HCT116 (cell line): ENCODE data around the gene ATOH8. TPM values are rescaled to one million over a fixed set of nuclear protein-coding genes. Genes with fewer than 3 reads are reported as not detected.

Experiments
- ATAC-seq: fragments of 200-7000 bp; cut with Tn5 transposase; 2 replicates; pipeline ENCODE4 v1.9.1; 2020; ENCODE audit warnings: mild to moderate bottlenecking, moderate library complexity
- BruUV-seq: library from RNA; stranded (reverse); fragments of 400-500 nt; replicated peaks from 2 replicates; lab custom pipeline; 2021; lab: Mats Ljungman, UMichigan
- CTCF ChIA-PET: fragments of 300-600 bp; sonication (Branson Sonifier 250); formaldehyde crosslinking; loops from one replicate; lab custom pipeline; 2021; ENCODE audit warnings: antibody characterized with exemption; lab: Charles Lee
- POLR2A ChIA-PET: fragments of 300-600, 350-600 bp; sonication (Branson Sonifier 250); formaldehyde crosslinking; loops from one replicate; lab custom pipeline; 2021; ENCODE audit warnings: antibody characterized with exemption; lab: Charles Lee
- RAD21 ChIA-PET, 2 experiments: fragments of 300-600 bp; sonication (Branson Sonifier 250); formaldehyde crosslinking; loops; one replicate each; lab custom pipeline; 2023; ENCODE audit warnings: low total read pairs in 2 of 2; ENCODE audit not compliant: uncharacterized antibody in 2 of 2, unreplicated experiment in 2 of 2, low non-redundant PET in 1 of 2; lab: Charles Lee
- DNase-seq: peaks from one replicate; pipeline ENCODE4 v3.0.0-alpha.2; 2010; ENCODE audit warnings: low read depth, low spot score
- H2AFZ ChIP-seq: fragments of 200-600 bp; shearing (Covaris generic), sonication (generic); 2 replicates; pipeline ENCODE4 v1.6.1; 2017; ENCODE audit warnings: low read depth, mixed run types, mixed read lengths, antibody characterized with exemption, low read length; ENCODE audit not compliant: poor library complexity, severe bottlenecking
- H3K27ac ChIP-seq: 2 replicates; pipeline ENCODE4 v1.5.1; 2012; ENCODE audit warnings: low read depth, low read length
- H3K27me3 ChIP-seq: fragments of 200-600 bp; sonication (generic); 2 replicates; pipeline ENCODE4 v1.6.1; 2016; ENCODE audit warnings: mixed run types, low read length, mixed read lengths; ENCODE audit not compliant: insufficient read depth
- H3K36me3 ChIP-seq, 2 experiments: fragments of 200-500 bp in 1 of 2; fragments of 200-600 bp in 1 of 2; sonication (Bioruptor generic) in 1 of 2; sonication (generic) in 1 of 2; 2 replicates each; pipeline versions ENCODE4 v1.5.1 to v1.6.1; 2014 to 2016; ENCODE audit warnings: low read length in 2 of 2, inconsistent platforms in 1 of 2, mixed read lengths in 1 of 2, mixed run types in 1 of 2; ENCODE audit not compliant: insufficient read depth in 2 of 2, control insufficient read depth in 1 of 2
- H3K4me1 ChIP-seq, 2 experiments: fragments of 200-600 bp in 1 of 2; sonication (generic) in 1 of 2; 2 replicates each; pipeline versions ENCODE4 v1.5.1 to v1.6.1; 2012 to 2017; ENCODE audit warnings: low read length in 2 of 2, inconsistent platforms in 1 of 2, mild to moderate bottlenecking in 1 of 2, mixed read lengths in 1 of 2, mixed run types in 1 of 2, moderate library complexity in 1 of 2; ENCODE audit not compliant: insufficient read depth in 2 of 2, control insufficient read depth in 1 of 2
- H3K4me2 ChIP-seq: fragments of 200-600 bp; sonication (generic); 2 replicates; pipeline ENCODE4 v1.6.1; 2017; ENCODE audit warnings: mixed run types, low read length, mixed read lengths
- H3K4me3 ChIP-seq, 2 experiments: fragments of 200-600 bp in 1 of 2; sonication (generic) in 1 of 2; replicated peaks in 1 of 2; 2 replicates each; pipeline ENCODE4 v1.5.1; 2011 to 2016; ENCODE audit warnings: low read length in 2 of 2, control low read depth in 1 of 2, low read depth in 1 of 2, mild to moderate bottlenecking in 1 of 2, mixed read lengths in 1 of 2, mixed run types in 1 of 2
- H3K79me2 ChIP-seq: fragments of 200-600 bp; sonication (generic); 2 replicates; pipeline ENCODE4 v1.6.1; 2017; ENCODE audit warnings: mild to moderate bottlenecking, mixed run types, low read length, moderate library complexity, mixed read lengths; ENCODE audit not compliant: insufficient read depth
- H3K9ac ChIP-seq: fragments of 200-600 bp; sonication (generic); 2 replicates; pipeline ENCODE4 v1.6.1; 2016; ENCODE audit warnings: low read length, mixed read lengths
- H3K9me2 ChIP-seq: fragments of 200-600 bp; sonication (generic), shearing (Covaris generic); 2 replicates; pipeline ENCODE4 v1.6.1; 2017; ENCODE audit warnings: mixed run types, mild to moderate bottlenecking, moderate library complexity; ENCODE audit not compliant: insufficient read depth
- H3K9me3 ChIP-seq, 2 experiments: fragments of 200-500 bp in 1 of 2; fragments of 200-600 bp in 1 of 2; sonication (Bioruptor generic) in 1 of 2; sonication (generic) in 1 of 2; 2 replicates each; pipeline ENCODE4 v1.6.1; 2014 to 2017; ENCODE audit warnings: low read length in 2 of 2, mixed read lengths in 2 of 2, inconsistent platforms in 1 of 2, low read depth in 1 of 2, mild to moderate bottlenecking in 1 of 2, mixed run types in 1 of 2, moderate library complexity in 1 of 2; ENCODE audit not compliant: control insufficient read depth in 1 of 2, insufficient read depth in 1 of 2
- H4K20me1 ChIP-seq: fragments of 200-600 bp; sonication (generic), shearing (Covaris generic); 2 replicates; pipeline ENCODE4 v1.6.1; 2017; ENCODE audit warnings: mixed run types, mild to moderate bottlenecking, moderate library complexity; ENCODE audit not compliant: insufficient read depth
- ATF3 ChIP-seq: IDR thresholded peaks from 2 replicates; pipeline ENCODE4 v1.6.1; 2012
- EZH2phosphoT487 ChIP-seq: fragments of 200-600 bp; IDR thresholded peaks from 2 replicates; pipeline ENCODE4 v1.6.1; 2018; ENCODE audit warnings: antibody characterized with exemption, borderline replicate concordance
- POLR2A ChIP-seq: IDR thresholded peaks from 2 replicates; pipeline ENCODE4 v1.7.0; 2011; ENCODE audit warnings: borderline replicate concordance; ENCODE audit not compliant: insufficient read depth, insufficient read length; ENCODE audit errors: extremely low read depth
- TCF7L2 ChIP-seq: IDR thresholded peaks from 2 replicates; pipeline ENCODE4 v1.7.0; 2011; ENCODE audit warnings: borderline replicate concordance, inconsistent platforms; ENCODE audit not compliant: insufficient read depth, insufficient read length; ENCODE audit errors: extremely low read depth
- intact Hi-C: fragments of 100-400 bp; cut with micrococcal nuclease; formaldehyde crosslinking; loops from 2 replicates; pipeline ENCODE4 v1.10.0; 2022
- total RNA-seq: library from RNA; stranded (reverse); gene quantifications from one replicate; pipeline ENCODE4 v1.2.1, GENCODE V29; 2021; ENCODE audit not compliant: unreplicated experiment

ATOH8 gene
- total RNA-seq, 1 experiment from 2014 or later, result 0.74 TPM

- no peaks in the 10 kb centered on the region for H3K79me2 ChIP-seq
- H3K9ac ChIP-seq, result no peak overlapping the region
- H3K4me2 ChIP-seq, result no peak overlapping the region
- ATAC-seq (no peak), DNase-seq (no peak)
- CTCF ChIA-PET, result interaction anchor here (3.8 kb wide), 1 partner anchor 8 kb away, joined by 20 read pairs; no protein-coding TSS in a partner anchor
- TF ChIP-seq TCF7L2 (no peak), ATF3 (no peak)
- POLR2A ChIA-PET, result no interaction called here
- RAD21 ChIA-PET, result no interaction called here
- no peaks in the 10 kb centered on the region for H3K9me3 ChIP-seq
- no peaks in the 10 kb centered on the region for H4K20me1 ChIP-seq
- H2AFZ ChIP-seq, result no peak overlapping the region
- H3K4me3 ChIP-seq, result no peak overlapping the region
- intact Hi-C loops, result no loop called here
- peaks cover 7 to 14% of the 10 kb centered on the region in 2 experiments; a peak in 3 of 4 replicates for H3K4me1 ChIP-seq
- no TSS peak for BruUV-seq
- no peaks in the 10 kb centered on the region for H3K27me3 ChIP-seq
- no peaks in the 10 kb centered on the region for H3K36me3 ChIP-seq
- no peak overlapping the region for H3K27ac ChIP-seq
- no peaks in the 10 kb centered on the region for H3K9me2 ChIP-seq
These were observed 10.0 kb downstream of the ATOH8 start for GRCh38 chr2:85763831-85764230.

GRCh38 chr2:85765081-85765731 lies 11.4 kb downstream of the ATOH8 start:
- POLR2A ChIA-PET, result no interaction called here
- intact Hi-C loops, result no loop called here
- CTCF ChIA-PET, result no interaction called here

More at GRCh38 chr2:85765081-85765731, 11.4 kb downstream of the ATOH8 start:
- ATAC-seq (no peak), DNase-seq (no peak)
- no TSS peak for BruUV-seq
- peaks cover 19 to 27% of the 10 kb centered on the region in 2 experiments for H3K4me1 ChIP-seq
- no peaks in the 10 kb centered on the region for H3K79me2 ChIP-seq
- no peak overlapping the region for H3K4me3 ChIP-seq
- RAD21 ChIA-PET, result no interaction called here
- H3K27ac ChIP-seq, result no peak overlapping the region
- no peaks in the 10 kb centered on the region for H3K9me3 ChIP-seq
- no peaks in the 10 kb centered on the region for H3K36me3 ChIP-seq
- no peak overlapping the region for H3K9ac ChIP-seq
- no peak for TF ChIP-seq POLR2A
- TF ChIP-seq EZH2phosphoT487, result no peak
- H3K9me2 ChIP-seq, result no peaks in the 10 kb centered on the region
- no peaks in the 10 kb centered on the region for H4K20me1 ChIP-seq
- H3K4me2 ChIP-seq, result no peak overlapping the region
- H2AFZ ChIP-seq, result no peak overlapping the region
- no peaks in the 10 kb centered on the region for H3K27me3 ChIP-seq
